Muscle layer of colon (tissue), 2 donors: ENCODE results near the gene MTHFS.
A peak's percentile ranks its signal among the peaks of the same experiment; 100 is the strongest.
"Not testable (repeated sequence)": the region's sequence is repeated elsewhere in the genome, so short reads cannot be mapped to it uniquely, and the experiment has no call there.

Source experiments
- H3K27ac ChIP-seq: one replicate; pipeline ENCODE4 v1.7.0; 2013; ENCODE audit warnings: low read depth, mild to moderate bottlenecking, low read length, moderate library complexity
- H3K27me3 ChIP-seq, 2 donors: one replicate each; pipeline ENCODE4 v1.7.0; 2013; ENCODE audit warnings: low read length in 2 of 2, mild to moderate bottlenecking in 2 of 2; ENCODE audit not compliant: insufficient read depth in 2 of 2, control insufficient read depth in 1 of 2
- H3K36me3 ChIP-seq: one replicate; pipeline ENCODE4 v1.7.0; 2013; ENCODE audit warnings: mild to moderate bottlenecking, low read length; ENCODE audit not compliant: insufficient read depth
- H3K4me1 ChIP-seq: one replicate; pipeline ENCODE4 v1.7.0; 2013; ENCODE audit warnings: mild to moderate bottlenecking, low read length; ENCODE audit not compliant: insufficient read depth
- H3K4me3 ChIP-seq, 2 donors: one replicate each; pipeline ENCODE4 v1.7.0; 2013; ENCODE audit warnings: low read length in 2 of 2, low read depth in 1 of 2, mild to moderate bottlenecking in 1 of 2, moderate library complexity in 1 of 2
- H3K9ac ChIP-seq: one replicate; pipeline ENCODE4 v1.7.0; 2013; ENCODE audit warnings: low read length
- H3K9me3 ChIP-seq: one replicate; pipeline ENCODE4 v1.7.0; 2013; ENCODE audit warnings: mild to moderate bottlenecking, low read length
- donor health status: abdominal sarcoma.
- donor health status: Adenocarcinoma of cecum.

Gene MTHFS

DNA sequence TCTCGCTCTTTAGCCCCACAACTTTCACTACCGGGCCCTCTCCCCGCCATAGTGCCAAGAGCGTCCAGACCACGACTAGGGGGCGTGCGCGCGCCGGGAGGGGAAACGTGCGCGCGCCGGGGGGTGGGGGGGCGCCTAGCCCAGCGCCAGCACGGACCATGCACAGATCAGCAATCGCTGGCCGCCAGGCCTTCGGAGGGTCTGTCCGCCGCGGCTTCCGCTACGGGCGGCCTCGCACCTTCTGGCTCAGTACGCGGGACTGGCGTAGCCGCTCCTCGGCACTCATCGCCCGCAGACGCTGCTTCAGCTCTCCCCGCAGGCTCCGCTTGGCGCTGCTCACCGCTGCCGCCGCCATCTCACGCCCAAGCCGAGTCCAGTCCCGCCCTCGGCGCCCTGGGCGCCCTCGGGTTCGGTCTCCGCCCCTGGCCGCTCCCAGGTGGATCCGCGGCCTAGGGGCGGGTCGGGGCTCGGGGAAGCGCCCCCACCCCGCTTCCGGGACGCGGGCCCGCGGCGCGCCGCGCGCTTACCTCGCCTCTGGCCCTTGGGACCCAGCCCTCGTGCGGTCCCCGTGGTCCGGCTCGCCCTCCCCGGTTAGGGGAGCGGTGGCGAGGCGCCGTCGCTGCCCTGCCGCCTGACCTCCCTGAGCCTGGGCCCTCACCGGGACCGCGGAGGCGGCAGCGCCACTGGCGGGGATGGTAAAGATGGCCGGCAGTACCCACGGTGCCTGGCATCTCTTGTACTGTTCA, at the start of gene MTHFS:
TSS of gene MTHFS (minus strand) at position 381 of the 746 bp plus-strand sequence. CDS start at position 355, 26 bp downstream.
- Histone ChIP-seq H3K4me1 (peaks cover 5% of the 10 kb centered on the region), H3K9ac (peak within 1 kb of the TSS; percentile 76), H3K36me3 (no peaks in the 10 kb centered on the region), H3K27ac (peak within 1 kb of the TSS; percentile 74), H3K4me3 (peak within 1 kb of the TSS; percentile 56 to 79), H3K27me3 (no peaks in the 10 kb centered on the region), H3K9me3 (no peaks in the 10 kb centered on the region)

DNA sequence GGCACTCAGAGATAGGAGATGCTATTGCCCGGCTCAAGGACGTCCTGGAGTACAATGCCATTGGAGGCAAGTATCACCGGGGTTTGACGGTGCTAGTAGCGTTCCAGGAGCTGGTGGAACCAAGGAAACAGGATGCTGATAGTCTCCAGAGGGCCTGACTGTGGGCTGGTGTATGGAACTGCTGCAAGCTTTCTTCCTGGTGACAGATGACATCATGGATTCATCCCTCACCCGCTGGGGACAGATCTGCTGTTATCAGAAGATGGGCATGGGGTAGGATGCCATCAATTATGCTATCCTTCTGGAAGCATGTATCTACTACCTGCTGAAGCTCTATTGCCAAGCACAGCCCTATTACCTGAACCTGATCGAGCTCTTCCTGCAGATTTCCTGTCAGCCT, 47.8 kb upstream of the MTHFS start:
- Histone ChIP-seq H3K27me3 (no peaks in the 10 kb centered on the region), H3K36me3 (no peaks in the 10 kb centered on the region)

DNA sequence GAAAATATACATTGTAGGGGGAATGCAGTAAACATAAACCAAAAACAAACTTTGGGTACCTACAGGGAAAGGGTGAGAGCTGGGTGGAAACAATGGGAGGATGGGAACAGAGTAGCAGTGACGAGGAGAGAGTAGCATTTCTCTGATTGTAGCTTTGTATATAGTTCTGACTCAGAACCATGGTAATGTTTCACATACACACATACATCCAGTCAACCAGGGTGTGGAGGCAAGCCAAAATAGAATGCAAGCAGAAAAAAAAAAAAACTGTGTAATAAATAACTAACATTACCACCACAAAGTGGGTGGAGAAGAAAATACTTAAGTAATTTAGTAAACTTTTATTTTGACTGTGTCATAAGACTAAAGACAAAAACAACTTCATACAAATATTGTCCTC, 47.0 kb upstream of the MTHFS start:
- Histone ChIP-seq H3K9ac (no peak overlapping the region), H3K27me3 (no peaks in the 10 kb centered on the region)

More for the DNA sequence above, 47.8 kb upstream of the MTHFS start:
- Histone ChIP-seq H3K9ac (no peak overlapping the region), H3K4me3 (no peak overlapping the region), H3K4me1 (no peaks in the 10 kb centered on the region), H3K27ac (no peak overlapping the region), H3K9me3 (no peaks in the 10 kb centered on the region)

DNA sequence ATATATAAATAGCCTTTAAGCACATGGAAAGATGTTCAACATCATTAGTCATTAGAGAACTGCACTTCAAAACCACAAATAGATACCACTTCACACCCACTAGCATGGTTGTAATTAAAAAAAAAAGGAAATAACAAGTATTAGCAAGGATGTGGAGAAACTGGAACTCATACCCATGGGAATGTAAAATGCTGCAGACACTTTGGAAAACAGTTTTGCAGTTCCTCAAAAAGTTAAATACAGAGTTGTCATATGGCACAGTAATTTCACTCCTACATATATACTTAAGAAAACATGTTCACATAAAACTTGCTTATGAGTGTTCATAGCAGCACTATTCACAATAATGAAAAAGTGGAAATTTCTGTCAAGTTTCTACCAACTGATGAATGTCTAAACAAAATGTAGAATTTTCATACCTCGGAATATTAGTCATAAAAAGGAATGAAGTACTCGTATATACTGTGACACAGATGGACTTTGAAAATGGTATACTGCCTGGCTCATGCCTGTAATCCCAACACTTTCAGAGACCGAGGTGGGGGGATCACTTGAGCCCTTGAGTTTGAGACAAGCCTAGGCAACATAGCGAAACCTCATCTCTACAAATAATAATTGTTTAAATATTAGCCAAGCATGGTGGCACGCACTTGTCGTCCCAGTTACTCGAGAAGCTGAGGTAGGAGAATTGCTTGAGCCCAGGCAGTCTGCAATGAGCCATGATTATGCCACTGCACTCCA, 46.1 kb upstream of the MTHFS start:
- Histone ChIP-seq H3K4me1 (no peaks in the 10 kb centered on the region), H3K4me3 (no peak overlapping the region), H3K9ac (no peak overlapping the region), H3K27me3 (no peaks in the 10 kb centered on the region), H3K27ac (no peak overlapping the region), H3K36me3 (no peaks in the 10 kb centered on the region), H3K9me3 (no peaks in the 10 kb centered on the region)

More for the DNA sequence above, 47.0 kb upstream of the MTHFS start:
- H3K4me1 ChIP-seq = no peaks in the 10 kb centered on the region
- H3K27ac ChIP-seq = no peak overlapping the region
- H3K4me3 ChIP-seq = no peak overlapping the region
- H3K36me3 ChIP-seq = no peaks in the 10 kb centered on the region
- H3K9me3 ChIP-seq = no peaks in the 10 kb centered on the region

DNA sequence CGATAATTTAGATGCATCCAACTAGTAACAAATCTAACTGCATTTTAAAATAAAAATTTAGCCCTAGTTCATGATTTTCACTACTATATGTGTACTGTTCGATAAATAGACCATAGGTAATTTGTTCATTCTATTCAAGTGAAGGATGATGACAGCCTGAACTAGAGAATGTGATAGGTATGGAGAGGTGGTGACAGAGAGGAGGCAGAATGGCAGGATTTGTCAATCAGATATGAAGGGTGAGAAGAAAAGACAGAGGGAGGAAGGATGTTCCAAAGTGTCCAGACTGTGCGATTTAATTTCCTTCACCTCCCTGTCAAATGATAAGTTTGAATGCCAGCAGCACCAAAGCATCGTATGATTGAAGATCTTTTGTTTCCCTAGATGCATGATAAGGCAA, 42.6 kb upstream of the MTHFS start:
- Histone ChIP-seq H3K9me3 (no peaks in the 10 kb centered on the region), H3K4me1 (no peaks in the 10 kb centered on the region), H3K9ac (no peak overlapping the region), H3K4me3 (no peak overlapping the region), H3K36me3 (no peaks in the 10 kb centered on the region), H3K27ac (no peak overlapping the region), H3K27me3 (no peaks in the 10 kb centered on the region)

DNA sequence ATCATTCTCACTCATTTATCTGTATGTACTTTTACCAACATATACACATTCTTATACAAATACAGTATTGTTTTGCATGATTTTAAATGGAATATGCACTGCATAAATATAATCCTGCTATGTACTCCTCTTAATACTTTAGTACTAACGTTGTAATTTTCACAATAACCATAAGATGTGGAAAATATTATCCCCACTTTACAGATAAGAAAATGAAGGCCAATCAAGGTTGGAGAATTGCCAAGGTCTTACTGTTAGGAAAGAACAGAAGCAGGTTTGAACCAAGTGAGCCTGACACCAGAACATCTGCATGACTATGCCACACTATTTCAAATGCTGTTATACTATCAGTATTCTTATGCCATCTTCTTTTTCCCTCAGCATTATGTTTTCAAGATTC, 41.3 kb upstream of the MTHFS start:
- H3K4me3 ChIP-seq = no peak overlapping the region
- H3K9me3 ChIP-seq = no peaks in the 10 kb centered on the region
- H3K4me1 ChIP-seq = no peaks in the 10 kb centered on the region
- H3K9ac ChIP-seq = no peak overlapping the region
- H3K27ac ChIP-seq = no peak overlapping the region
- no peaks in the 10 kb centered on the region for H3K27me3 ChIP-seq
- no peaks in the 10 kb centered on the region for H3K36me3 ChIP-seq

DNA sequence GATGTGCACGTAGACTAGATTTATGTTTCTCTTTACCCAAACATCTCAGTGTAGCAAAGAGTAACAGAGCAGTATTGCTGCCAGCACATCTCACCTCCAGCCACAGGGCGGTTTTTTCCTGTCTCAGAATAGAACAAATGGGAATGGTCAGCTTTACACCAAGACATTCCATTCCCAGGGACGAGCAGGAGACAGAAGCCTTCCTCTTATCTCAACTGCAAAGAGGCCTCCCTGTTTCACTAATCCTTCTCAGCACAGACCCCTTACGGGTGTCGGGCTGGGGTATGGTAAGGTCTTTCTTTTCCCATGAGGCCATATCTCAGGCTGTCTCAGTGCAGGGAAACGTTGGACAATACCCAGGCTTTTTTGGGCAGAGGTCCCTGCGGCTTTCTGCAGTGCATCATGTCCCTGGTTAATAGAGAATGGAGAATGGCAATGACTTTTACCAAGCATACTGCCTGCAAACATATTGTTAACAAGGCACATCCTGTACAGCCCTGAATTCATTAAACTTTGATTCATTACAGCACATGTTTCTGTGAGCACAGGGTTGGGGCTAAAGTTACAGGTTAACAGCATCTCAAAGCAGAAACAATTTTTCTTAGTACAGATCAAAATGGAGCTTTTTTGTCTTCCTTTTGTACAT, 38.9 kb upstream of the MTHFS start:
- H3K27ac ChIP-seq, H3K4me3 ChIP-seq, H3K9me3 ChIP-seq, H3K36me3 ChIP-seq, H3K9ac ChIP-seq, H3K4me1 ChIP-seq, H3K27me3 ChIP-seq: not testable (repeated sequence)

DNA sequence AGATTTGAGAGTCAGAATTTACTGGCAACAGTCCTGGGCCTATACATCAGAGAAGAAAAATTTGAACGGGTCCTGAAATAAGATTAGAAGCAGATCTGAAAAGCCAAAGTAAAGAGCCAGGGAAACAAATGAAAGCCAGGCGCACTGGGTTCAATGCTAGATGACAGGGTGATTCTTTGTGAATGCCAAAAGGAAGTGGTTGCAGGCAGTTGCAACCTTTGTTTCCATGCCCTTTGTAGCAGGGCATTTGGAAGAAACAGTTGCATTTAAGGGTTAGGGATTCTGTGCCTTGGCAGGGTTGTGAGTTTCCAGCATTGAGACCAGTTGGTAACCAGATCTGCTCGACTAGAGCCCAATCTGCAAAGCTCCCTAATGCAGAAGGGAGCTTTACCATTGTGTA, 36.4 kb upstream of the MTHFS start:
- Histone ChIP-seq H3K4me3 (no peak overlapping the region), H3K27me3 (no peaks in the 10 kb centered on the region), H3K27ac (no peak overlapping the region), H3K4me1 (no peaks in the 10 kb centered on the region), H3K9me3 (no peaks in the 10 kb centered on the region), H3K9ac (no peak overlapping the region), H3K36me3 (no peaks in the 10 kb centered on the region)

DNA sequence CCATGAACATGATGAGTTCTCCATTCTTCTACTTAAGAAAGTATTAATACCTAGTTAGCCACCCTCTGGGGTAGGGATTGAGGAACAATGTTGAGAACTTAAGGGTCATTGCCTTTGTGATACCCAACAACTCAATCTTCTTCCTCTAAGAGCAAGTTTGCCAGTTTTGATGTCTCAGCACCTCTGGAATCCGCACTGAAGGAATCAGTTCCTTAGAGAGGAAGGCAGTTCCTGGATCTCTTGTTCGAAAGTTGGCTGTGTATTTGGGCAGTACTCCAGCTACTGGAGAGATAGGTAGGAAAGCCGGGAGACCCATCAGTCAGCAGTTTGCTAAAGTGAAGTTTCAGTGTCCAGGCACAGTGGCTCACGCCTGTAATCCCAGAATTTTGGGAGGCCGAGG, 35.6 kb upstream of the MTHFS start:
- Histone ChIP-seq H3K4me3 (no peak overlapping the region), H3K27ac (no peak overlapping the region), H3K36me3 (no peaks in the 10 kb centered on the region), H3K27me3 (no peaks in the 10 kb centered on the region), H3K9ac (no peak overlapping the region), H3K4me1 (no peaks in the 10 kb centered on the region), H3K9me3 (no peaks in the 10 kb centered on the region)

DNA sequence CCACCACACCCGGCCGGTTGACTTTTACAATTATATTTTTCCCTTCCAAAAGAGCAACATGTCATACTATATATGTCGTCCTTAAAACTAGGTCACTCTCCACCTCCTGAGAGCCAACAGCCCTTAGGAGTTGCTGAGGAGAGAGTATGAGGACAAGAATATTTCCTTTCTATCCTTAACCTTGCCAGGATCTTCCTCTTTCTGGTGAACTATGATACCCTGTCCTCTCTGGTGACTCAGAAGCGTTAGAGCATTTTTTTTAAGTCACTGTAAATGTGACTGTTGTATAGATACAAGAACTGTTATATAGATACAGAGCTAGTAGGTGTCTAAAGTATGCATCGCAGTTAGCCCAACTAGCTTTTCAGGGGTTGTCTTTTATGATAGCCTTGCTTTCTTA, 33.7 kb upstream of the MTHFS start:
- Histone ChIP-seq H3K36me3 (no peaks in the 10 kb centered on the region), H3K4me3 (no peak overlapping the region), H3K27me3 (no peaks in the 10 kb centered on the region), H3K9ac (no peak overlapping the region), H3K4me1 (no peaks in the 10 kb centered on the region), H3K27ac (no peak overlapping the region), H3K9me3 (no peaks in the 10 kb centered on the region)

DNA sequence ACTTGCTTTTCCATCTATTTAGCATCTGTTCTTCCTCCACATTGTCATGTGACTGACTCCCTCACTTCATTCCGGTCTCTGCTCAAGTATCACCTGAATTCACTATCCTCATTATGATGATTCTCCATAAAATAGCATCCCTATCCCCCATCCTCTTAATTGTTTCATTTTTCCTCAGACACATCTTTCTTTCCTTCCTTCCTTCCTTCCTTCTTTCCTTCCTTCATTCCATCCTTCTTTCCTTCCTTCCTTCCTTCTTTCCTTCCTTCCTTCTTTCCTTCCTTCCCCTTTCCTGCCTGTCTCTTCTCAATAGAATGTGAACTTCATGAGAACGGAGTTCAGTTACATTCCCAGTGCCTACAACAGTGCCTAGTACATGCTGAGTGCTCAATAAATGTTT, 32.6 kb upstream of the MTHFS start:
- Histone ChIP-seq H3K27ac (no peak overlapping the region), H3K9me3 (no peaks in the 10 kb centered on the region), H3K9ac (no peak overlapping the region), H3K36me3 (no peaks in the 10 kb centered on the region), H3K27me3 (no peaks in the 10 kb centered on the region), H3K4me1 (peaks cover 2% of the 10 kb centered on the region), H3K4me3 (no peak overlapping the region)
